NCI-H524 treated with DMSO at 0.1 percent for 48 hours (cell line): ENCODE results near the gene TOLLIP.

Experiments
- DNase-seq: peaks from one replicate; lab custom pipeline; 2025; lab: John Stamatoyannopoulos, UW

TOLLIP gene

GRCh38 chr11:1231396-1232020, 77.9 kb downstream of the TOLLIP start:
- DNase-seq, result no peak

DNA sequence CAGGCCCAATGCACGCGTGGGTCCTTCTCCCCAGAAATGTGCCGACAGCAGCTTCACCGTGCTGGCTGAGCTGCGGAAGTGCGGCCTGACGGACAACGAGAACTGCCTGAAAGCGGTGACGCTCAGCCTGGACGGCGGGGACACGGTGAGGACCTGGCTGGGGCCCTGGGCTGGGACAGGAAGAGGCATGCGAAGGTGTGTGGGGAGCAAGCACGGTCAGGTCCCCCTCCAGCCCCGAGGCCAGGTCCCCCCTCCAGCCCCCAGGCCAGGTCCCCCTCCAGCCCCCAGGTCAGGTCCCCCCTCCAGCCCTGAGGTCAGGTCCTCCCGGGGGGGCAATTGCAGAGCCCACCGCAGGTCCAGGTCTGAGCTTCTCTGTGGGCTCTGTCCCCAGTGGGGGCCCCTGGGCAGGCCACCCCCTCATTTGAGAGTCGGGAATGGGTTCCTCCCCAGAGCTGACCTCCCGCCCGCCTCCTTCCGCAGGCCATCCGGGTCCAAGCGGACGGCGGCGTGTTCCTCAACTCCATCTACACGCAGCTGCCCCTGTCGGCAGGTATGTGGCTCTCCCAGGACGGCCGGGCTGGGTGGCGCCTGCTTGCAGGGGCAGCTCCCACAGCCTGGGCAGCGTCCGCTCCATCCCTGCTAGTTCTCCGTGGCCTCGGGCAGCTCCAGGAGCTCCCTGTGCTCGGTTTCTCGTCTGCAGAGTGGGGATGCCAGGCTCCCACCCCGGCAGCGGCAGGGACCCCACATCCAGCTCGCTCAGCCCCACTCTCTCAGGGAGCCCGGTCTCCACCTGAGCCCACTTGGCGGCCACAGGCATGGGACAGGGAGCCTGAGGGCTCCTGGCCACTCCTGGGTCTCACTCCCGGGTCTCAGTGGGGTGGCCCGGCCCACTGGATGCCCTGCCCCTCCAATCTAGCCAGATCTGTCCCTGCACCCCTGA, 78.7 kb downstream of the TOLLIP start:
- DNase-seq, result no peak

DNA sequence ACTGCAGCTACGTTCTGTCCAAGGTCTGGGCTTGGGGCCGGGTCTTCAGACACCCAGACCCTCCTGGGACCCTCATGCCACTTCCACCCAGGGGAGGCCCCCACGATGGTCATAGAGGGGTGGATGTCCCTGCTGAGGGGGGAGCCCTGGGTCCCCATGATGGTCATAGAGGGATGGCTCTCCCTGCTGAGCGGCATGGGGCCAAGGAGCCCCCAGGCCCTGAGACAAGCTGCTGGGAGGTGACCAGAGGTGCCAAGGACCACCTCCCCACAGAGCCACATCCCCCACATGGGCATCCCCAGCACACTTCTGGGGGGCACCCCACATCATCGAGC, 79.3 kb downstream of the TOLLIP start:
- no peak for DNase-seq

- DNase-seq, result no peak
Measured at GRCh38 chr11:1229471-1230120, 79.8 kb downstream of the TOLLIP start.

DNA sequence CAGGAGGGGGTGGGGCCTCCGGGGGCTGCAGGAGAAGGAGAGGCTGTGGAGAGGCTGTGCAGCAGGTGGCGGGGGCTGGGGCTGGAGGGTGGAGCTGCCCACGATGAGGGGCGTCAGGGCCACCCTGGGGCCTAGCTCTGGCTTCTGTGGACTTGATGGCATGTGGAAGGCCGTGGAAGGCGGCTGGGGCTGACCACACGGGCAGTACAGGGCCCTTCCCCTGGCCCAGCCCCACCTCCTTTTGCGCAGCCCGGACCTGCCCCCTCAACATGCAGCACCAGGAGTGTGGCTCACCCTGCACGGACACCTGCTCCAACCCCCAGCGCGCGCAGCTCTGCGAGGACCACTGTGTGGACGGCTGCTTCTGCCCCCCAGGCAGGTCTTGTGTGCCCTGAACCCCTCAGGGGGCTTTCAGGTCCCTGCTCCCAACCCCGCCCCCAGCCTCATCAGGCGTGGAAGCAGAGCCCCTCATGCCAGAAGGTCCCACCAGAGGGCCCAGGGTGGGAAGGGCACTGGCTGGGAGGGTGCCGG, 80.4 kb downstream of the TOLLIP start:
- no peak for DNase-seq

DNA sequence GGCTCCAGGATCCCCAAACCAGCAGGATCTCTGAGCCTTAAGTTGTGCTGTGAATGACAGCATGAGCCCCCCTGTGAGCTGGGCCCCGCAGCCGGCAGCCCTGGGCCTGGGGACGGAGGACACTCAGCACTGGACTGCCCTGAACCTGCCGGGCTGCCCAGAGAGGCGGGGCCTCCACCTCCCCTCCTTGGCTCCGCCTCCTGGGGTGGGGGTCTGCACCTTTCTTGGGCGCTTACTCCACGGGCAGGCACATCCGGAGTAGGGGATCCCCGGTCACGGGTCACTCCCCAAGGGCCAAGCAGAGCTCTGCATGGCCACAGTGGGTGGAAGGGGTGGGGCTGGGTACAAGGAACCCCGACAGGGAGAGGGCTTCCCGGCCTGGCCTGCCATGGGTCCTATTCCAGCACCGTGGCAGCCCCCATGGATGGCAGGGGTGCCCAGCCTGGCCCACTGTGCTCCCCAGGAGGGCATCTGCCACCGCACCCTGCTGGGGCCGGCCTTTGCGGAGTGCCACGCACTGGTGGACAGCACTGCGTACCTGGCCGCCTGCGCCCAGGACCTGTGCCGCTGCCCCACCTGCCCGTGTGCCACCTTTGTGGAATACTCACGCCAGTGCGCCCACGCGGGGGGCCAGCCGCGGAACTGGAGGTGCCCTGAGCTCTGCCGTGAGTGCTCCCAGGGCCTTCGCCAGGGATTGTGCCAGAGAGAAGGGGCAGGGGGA, 81.2 kb downstream of the TOLLIP start:
- DNase-seq, result no peak

DNA sequence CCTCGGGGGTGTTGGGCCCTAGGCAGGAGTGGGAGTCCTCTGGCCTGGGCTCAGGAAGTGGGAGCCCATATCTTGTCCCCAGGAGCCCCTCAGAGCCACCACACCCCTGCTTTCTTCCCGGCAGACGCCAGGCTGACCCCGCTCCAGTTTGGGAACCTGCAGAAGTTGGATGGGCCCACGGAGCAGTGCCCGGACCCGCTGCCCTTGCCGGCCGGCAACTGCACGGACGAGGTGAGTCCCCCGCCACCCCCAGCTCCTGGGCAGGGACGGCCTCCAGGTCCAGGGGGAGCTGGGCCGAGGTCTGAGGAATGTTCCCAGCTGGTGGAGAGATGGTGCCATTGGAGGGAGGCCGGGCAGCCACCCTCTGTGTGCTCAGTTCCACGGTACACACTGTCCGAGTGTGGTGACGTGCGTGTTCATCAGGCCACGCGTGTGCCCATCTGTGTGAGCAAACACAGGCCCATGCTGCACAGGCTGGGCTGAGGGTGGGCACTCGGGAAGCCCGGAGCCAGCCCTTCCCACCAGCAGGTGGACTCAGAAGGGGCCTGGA, 81.8 kb downstream of the TOLLIP start:
- no peak for DNase-seq

DNA sequence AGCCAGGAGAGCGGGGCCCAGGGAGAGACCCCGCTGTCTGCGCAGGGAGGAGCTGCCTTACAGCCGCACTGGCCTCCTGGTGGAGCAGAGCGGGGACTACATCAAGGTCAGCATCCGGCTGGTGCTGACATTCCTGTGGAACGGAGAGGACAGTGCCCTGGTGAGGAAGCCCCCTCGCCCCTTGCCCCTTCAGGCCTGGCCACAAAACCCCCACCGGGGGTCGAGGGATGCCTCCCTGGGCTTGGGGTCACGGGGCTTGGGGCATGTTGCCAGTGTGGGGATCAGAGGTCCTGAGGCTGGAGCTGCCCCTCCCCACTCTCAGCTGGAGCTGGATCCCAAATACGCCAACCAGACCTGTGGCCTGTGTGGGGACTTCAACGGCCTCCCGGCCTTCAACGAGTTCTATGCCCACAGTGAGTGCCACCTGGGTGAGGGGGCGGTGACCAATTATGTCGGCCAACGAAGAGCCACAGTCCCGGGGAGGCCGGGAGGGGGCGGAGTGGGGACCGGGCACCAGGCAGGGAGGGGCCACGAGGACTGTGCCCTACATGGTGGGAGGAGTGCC, 82.4 kb downstream of the TOLLIP start:
- no peak for DNase-seq

GRCh38 chr11:1226226-1226985, 83.0 kb downstream of the TOLLIP start:
- DNase-seq, result no peak

DNA sequence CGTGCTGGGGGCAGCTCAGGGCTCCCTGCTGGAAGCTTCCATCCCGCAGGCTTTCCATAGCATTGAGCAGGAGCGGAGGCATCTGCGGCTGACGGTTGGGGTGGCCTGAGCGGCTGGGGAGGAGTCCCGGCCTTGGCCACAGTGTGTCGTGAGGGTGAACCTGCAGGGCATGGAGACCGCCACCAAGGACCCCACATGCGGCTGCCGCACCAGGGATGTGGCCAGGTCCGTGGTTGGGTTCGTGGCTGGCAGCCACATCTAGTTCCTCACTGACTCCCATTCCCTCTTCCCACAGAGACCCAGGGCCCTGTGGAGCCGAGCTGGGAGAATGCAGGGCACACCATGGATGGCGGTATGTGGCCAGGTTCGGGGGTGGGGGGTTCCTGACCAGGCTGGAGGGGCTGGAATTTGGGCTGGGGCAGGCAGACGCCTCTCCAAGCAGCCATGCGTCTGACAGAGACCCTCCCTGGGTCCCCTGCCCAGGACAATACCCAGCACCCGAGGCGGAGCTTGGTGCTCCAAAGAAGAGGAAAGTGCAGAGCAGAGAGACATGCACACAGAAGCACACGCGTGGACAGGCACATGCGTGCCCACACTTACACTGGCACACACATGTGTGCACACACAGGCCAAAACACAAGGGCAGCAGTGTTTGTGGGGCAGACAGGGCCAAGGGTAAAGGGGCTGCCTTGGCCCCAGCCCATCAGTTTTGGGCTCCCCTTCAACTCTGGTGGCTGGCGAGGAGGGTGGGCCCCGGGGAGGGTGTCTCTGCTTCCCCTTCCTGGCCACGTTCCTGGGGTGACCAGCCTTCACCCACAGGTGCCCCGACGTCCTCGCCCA, 83.8 kb downstream of the TOLLIP start:
- DNase-seq, result no peak

- no peak for DNase-seq
Measured at GRCh38 chr11:1224491-1225385, 84.7 kb downstream of the TOLLIP start.
